ENCODE measurements around the gene AGAP1.

AGAP1 gene

DNA sequence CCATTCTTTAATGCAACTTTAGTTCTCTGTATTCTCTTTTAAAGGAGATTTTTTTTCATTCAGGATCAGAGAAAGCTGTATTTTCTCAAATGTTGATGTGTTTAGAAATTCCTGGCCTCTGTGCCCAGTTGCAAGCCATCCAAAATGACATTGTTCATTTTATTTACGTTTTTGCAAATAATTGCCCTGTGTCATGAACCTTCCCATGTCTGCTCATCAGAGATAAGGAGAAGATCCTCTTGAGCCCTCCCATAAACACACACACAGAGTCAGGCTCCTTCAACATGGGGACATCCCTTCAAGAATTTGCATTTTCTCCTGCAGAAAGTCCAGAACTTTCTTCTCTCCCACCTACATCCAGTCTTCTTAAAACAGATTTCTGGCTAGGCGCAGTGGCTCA, 415.5 kb downstream of the AGAP1 start:
- Histone ChIP-seq H3K9ac (ENCODE audit: low read depth in 1 of 2, low read length in 2 of 2) (no peak overlapping the region), H3K4me1 (ENCODE audit: control insufficient read depth in 1 of 2, insufficient read depth in 2 of 2, low read length in 2 of 2) (no peaks in the 10 kb centered on the region), H3K4me3 (ENCODE audit: low read depth in 1 of 2, low read length in 2 of 2) (no peak overlapping the region)

DNA sequence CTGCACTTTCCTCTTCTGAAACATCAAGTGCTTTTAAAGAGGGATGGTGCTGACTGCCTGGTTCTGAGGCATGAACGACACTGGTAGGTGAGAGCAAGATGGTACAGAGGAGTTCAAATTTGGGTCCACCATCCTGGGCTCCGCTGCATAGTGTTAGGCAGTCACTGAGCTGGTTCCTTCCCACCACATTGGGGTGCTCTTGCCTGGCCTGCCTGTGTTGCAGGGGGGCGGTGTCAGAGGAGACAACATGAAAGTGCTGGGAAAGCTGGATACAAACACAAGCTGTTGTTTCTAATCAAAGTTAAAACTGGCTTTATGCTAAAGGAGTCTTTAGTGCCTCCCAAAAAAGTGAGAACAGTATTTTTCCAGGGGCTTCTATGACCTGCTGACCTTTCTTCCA, 416.2 kb downstream of the AGAP1 start:
- Histone ChIP-seq H3K4me3 (ENCODE audit: low read depth in 1 of 2, low read length in 2 of 2) (no peak overlapping the region), H3K4me1 (ENCODE audit: control insufficient read depth in 1 of 2, insufficient read depth in 2 of 2, low read length in 2 of 2) (no peaks in the 10 kb centered on the region), H3K36me3 (ENCODE audit: control insufficient read depth in 1 of 2, insufficient read depth in 2 of 2, low read length in 2 of 2) (peaks cover 3 to 23% of the 10 kb centered on the region in 2 donors), H3K9me3 (ENCODE audit: control insufficient read depth in 1 of 2, low read length in 2 of 2) (no peaks in the 10 kb centered on the region), H3K27ac (ENCODE audit: low read depth, low read length) (no peak overlapping the region), H3K9ac (ENCODE audit: low read depth in 1 of 2, low read length in 2 of 2) (no peak overlapping the region), H3K27me3 (ENCODE audit: control insufficient read depth in 1 of 2, insufficient read depth in 2 of 2, low read length in 2 of 2) (no peaks in the 10 kb centered on the region)

More for the DNA sequence above, 415.5 kb downstream of the AGAP1 start:
- Histone ChIP-seq H3K9me3 (ENCODE audit: control insufficient read depth in 1 of 2, low read length in 2 of 2) (no peaks in the 10 kb centered on the region), H3K36me3 (ENCODE audit: control insufficient read depth in 1 of 2, insufficient read depth in 2 of 2, low read length in 2 of 2) (peaks cover 3 to 16% of the 10 kb centered on the region in 2 donors), H3K27ac (ENCODE audit: low read depth, low read length) (no peak overlapping the region), H3K27me3 (ENCODE audit: control insufficient read depth in 1 of 2, insufficient read depth in 2 of 2, low read length in 2 of 2) (no peaks in the 10 kb centered on the region)

DNA sequence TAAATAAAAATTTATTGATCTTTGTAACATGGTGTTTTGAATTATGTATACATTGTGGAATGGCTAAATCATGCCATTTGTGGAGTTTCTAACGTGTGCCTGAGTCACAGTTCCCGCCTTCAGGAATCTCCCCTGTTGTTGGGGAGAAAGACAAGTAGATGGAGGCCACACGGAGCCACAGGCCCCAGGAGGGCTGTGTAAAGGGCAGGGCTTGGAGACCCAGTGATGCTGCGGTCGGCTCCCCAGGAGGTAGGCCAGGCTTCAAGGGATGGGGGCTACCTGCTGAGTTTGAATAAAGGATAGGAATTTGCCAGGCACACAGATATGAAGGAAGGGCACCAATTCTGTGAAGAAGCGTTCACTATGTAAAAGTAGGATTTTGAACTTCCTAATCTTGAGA, 417.3 kb downstream of the AGAP1 start:
- no peaks in the 10 kb centered on the region for H3K27me3 ChIP-seq (ENCODE audit: control insufficient read depth in 1 of 2, insufficient read depth in 2 of 2, low read length in 2 of 2)
- no peaks in the 10 kb centered on the region for H3K9me3 ChIP-seq (ENCODE audit: control insufficient read depth in 1 of 2, low read length in 2 of 2)
- no peak overlapping the region for H3K4me3 ChIP-seq (ENCODE audit: low read depth in 1 of 2, low read length in 2 of 2)
- peaks cover 3 to 24% of the 10 kb centered on the region in 2 donors for H3K36me3 ChIP-seq (ENCODE audit: control insufficient read depth in 1 of 2, insufficient read depth in 2 of 2, low read length in 2 of 2)
- no peak overlapping the region for H3K9ac ChIP-seq (ENCODE audit: low read depth in 1 of 2, low read length in 2 of 2)
- no peaks in the 10 kb centered on the region for H3K4me1 ChIP-seq (ENCODE audit: control insufficient read depth in 1 of 2, insufficient read depth in 2 of 2, low read length in 2 of 2)
- H3K27ac ChIP-seq (ENCODE audit: low read depth, low read length), result no peak overlapping the region

DNA sequence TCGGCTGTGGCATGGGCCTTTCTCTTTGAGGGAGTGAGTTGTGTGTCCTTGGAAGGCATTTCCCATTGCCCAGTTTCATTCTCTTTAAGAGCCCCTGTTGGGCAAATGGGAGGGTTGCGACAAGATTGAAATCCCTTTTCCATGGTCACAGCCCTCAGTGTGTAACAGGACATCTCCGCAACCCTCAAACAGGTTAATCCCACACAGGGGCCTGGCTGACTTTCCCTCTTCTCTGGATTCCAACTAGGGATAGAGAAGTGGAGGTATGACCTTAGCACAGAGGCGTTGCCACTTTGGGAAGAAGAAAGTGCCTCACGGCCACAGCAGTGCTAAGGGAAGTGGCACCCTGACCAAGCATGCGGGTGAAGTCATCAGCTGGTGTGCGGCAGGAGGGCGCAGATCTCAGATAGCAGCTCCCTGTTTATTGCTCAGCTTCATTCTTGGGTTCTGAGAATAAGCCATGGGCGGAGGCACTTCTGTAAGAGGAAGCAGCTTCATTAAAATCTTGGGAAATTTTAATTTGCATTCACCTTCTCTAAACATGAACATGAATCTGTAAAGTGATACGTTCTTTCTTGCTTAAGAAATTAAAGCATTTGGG, 417.9 kb downstream of the AGAP1 start:
- Histone ChIP-seq H3K4me1 (ENCODE audit: control insufficient read depth in 1 of 2, insufficient read depth in 2 of 2, low read length in 2 of 2) (no peaks in the 10 kb centered on the region), H3K9me3 (ENCODE audit: control insufficient read depth in 1 of 2, low read length in 2 of 2) (no peaks in the 10 kb centered on the region), H3K27me3 (ENCODE audit: control insufficient read depth in 1 of 2, insufficient read depth in 2 of 2, low read length in 2 of 2) (no peaks in the 10 kb centered on the region), H3K27ac (ENCODE audit: low read depth, low read length) (no peak overlapping the region), H3K36me3 (ENCODE audit: control insufficient read depth in 1 of 2, insufficient read depth in 2 of 2, low read length in 2 of 2) (peaks cover 3 to 20% of the 10 kb centered on the region in 2 donors), H3K9ac (ENCODE audit: low read depth in 1 of 2, low read length in 2 of 2) (no peak overlapping the region), H3K4me3 (ENCODE audit: low read depth in 1 of 2, low read length in 2 of 2) (no peak overlapping the region)

DNA sequence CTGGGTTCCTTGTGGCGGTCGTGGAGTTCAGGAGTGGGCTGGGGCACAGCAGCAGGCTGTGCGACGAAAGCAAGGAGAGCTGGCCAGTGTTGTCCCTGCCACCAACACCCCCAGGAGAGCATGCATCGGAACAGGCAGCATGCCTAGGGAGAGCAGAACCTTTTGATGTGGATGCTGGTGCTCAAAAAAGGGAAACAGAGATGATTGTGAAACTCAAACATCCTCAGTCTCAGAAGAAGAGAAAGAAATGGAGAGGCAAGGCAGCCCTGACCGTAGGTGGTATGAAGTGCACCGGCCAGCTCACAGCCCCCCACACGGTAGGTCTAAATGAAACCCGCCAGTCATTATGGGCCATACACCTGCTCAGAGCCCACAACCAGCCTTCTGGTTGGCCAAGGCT, 420.9 kb downstream of the AGAP1 start:
- Histone ChIP-seq H3K36me3 (ENCODE audit: control insufficient read depth in 1 of 2, insufficient read depth in 2 of 2, low read length in 2 of 2) (peaks cover 3 to 14% of the 10 kb centered on the region in 2 donors), H3K4me3 (ENCODE audit: low read depth in 1 of 2, low read length in 2 of 2) (no peak overlapping the region), H3K9ac (ENCODE audit: low read depth in 1 of 2, low read length in 2 of 2) (no peak overlapping the region), H3K4me1 (ENCODE audit: control insufficient read depth in 1 of 2, insufficient read depth in 2 of 2, low read length in 2 of 2) (no peaks in the 10 kb centered on the region), H3K27ac (ENCODE audit: low read depth, low read length) (no peak overlapping the region), H3K27me3 (ENCODE audit: control insufficient read depth in 1 of 2, insufficient read depth in 2 of 2, low read length in 2 of 2) (no peaks in the 10 kb centered on the region), H3K9me3 (ENCODE audit: control insufficient read depth in 1 of 2, low read length in 2 of 2) (no peaks in the 10 kb centered on the region)

DNA sequence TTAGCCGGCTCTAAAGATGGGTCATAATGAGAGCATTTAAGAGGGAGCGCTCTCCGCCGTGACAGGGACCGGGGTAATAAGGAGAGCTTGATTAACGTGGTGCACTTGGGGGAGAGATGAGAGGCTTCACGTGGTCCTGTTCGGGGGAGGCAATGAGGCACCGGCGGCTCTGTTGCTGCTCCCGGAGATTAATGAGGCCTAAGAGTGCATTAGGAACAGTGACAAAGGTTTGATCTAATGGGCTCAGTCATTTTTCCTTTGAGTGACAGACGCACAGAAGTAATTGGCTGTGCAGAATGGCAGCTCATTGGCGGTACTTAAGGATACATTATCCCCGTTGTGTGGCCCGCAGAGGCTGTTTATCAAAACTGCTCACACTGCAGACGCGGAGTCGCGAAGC, 423.7 kb downstream of the AGAP1 start:
- Histone ChIP-seq H3K27me3 (ENCODE audit: control insufficient read depth in 1 of 2, insufficient read depth in 2 of 2, low read length in 2 of 2) (no peaks in the 10 kb centered on the region), H3K4me3 (ENCODE audit: low read depth in 1 of 2, low read length in 2 of 2) (no peak overlapping the region), H3K36me3 (ENCODE audit: control insufficient read depth in 1 of 2, insufficient read depth in 2 of 2, low read length in 2 of 2) (peaks cover 0 to 16% of the 10 kb centered on the region in 2 donors), H3K27ac (ENCODE audit: low read depth, low read length) (no peak overlapping the region), H3K4me1 (ENCODE audit: control insufficient read depth in 1 of 2, insufficient read depth in 2 of 2, low read length in 2 of 2) (no peaks in the 10 kb centered on the region), H3K9ac (ENCODE audit: low read depth in 1 of 2, low read length in 2 of 2) (no peak overlapping the region), H3K9me3 (ENCODE audit: control insufficient read depth in 1 of 2, low read length in 2 of 2) (no peaks in the 10 kb centered on the region)

DNA sequence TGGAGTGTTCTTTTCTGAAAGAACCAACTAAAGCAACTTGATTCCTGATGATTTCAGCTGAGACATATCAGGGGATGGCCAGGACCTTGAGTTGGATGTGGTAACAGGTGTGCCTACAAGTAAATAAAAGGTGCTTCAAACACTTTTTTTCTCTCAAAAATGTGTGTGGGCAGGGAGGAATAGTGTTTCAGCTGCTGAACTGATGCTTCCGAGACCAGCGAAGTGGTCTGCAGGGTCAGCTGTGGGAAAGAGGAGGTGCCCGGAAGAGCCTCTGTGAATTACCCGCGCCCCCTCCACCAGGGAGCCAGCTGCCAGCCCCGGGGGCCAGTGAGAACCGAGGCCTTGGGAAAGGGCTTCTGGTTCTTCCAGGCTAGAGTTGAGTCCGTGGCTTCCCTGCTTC, 425.0 kb downstream of the AGAP1 start:
- Histone ChIP-seq H3K9ac (ENCODE audit: low read depth in 1 of 2, low read length in 2 of 2) (no peak overlapping the region), H3K9me3 (ENCODE audit: control insufficient read depth in 1 of 2, low read length in 2 of 2) (no peaks in the 10 kb centered on the region), H3K36me3 (ENCODE audit: control insufficient read depth in 1 of 2, insufficient read depth in 2 of 2, low read length in 2 of 2) (peaks cover 0 to 16% of the 10 kb centered on the region in 2 donors), H3K4me3 (ENCODE audit: low read depth in 1 of 2, low read length in 2 of 2) (no peak overlapping the region), H3K27ac (ENCODE audit: low read depth, low read length) (no peak overlapping the region), H3K4me1 (ENCODE audit: control insufficient read depth in 1 of 2, insufficient read depth in 2 of 2, low read length in 2 of 2) (no peaks in the 10 kb centered on the region), H3K27me3 (ENCODE audit: control insufficient read depth in 1 of 2, insufficient read depth in 2 of 2, low read length in 2 of 2) (no peaks in the 10 kb centered on the region)

DNA sequence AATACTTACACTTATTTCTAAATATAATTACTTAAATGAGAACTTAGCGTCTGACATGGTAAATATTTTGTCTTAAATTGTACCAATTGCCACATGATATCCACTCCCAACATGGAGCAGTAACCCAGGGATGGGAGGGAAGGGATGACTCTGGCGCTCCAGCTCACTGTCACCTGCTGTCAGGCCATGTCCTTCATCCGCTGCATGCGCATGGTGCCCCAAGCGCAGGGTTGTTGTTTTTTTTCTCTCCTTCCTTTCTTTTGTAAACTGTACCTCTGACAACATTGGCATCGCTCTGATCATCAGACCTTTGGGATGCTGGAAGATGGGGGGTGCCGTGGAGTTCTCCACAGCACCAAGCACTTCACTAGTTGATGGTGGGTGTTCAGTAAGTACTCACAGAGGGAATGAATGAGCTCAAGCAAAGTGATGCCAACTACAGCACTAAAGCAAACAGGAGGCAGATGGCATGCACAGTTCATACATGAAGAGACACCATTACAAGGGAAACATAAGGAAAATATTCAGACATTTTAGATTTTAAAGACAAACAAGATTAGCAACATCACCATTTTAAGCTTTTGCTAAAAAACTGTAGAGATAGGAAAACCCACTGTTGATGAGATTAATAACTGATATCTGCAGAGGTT, 426.5 kb downstream of the AGAP1 start:
- Histone ChIP-seq H3K9ac (ENCODE audit: low read depth in 1 of 2, low read length in 2 of 2) (no peak overlapping the region), H3K36me3 (ENCODE audit: control insufficient read depth in 1 of 2, insufficient read depth in 2 of 2, low read length in 2 of 2) (peaks cover 0 to 3% of the 10 kb centered on the region in 2 donors)

DNA sequence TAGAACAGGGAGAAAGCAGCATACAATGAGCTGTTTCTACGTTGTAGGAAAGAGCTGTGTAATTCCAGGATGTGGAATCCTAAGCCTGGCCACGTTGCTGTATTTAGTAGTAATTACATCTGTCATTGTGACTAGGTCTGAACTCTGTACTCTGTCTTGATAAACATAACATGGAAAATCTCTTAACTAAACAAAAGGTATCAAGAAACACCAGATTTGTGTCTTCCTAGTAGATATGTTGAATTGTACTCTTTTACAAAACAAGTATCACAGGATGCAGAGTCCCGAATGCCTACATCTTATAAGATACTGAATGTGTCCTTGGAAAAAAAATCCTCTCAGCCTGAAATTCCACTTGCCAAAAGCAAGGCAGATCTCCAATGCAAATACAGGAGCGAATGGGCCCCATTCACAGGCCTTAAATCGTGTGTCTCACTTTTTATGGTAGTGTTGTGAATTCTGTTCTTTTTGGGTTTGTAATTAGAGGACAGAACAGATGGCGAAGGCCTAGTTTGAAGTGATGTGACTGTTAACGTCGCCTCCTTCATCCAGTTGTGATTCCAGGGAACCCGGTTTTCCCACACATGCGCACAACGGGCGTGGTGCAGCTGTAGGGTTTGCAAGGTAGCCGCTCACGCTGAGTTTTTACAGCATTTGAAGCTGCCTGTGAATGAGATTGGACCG, 427.8 kb downstream of the AGAP1 start:
- H3K4me3 ChIP-seq (ENCODE audit: low read depth in 1 of 2, low read length in 2 of 2), result no peak overlapping the region
- H3K4me1 ChIP-seq (ENCODE audit: control insufficient read depth in 1 of 2, insufficient read depth in 2 of 2, low read length in 2 of 2), result no peaks in the 10 kb centered on the region
- no peak overlapping the region for H3K27ac ChIP-seq (ENCODE audit: low read depth, low read length)
- no peak overlapping the region for H3K9ac ChIP-seq (ENCODE audit: low read depth in 1 of 2, low read length in 2 of 2)
- no peaks in the 10 kb centered on the region for H3K9me3 ChIP-seq (ENCODE audit: control insufficient read depth in 1 of 2, low read length in 2 of 2)
- peaks cover 0 to 3% of the 10 kb centered on the region in 2 donors for H3K36me3 ChIP-seq (ENCODE audit: control insufficient read depth in 1 of 2, insufficient read depth in 2 of 2, low read length in 2 of 2)
- H3K27me3 ChIP-seq (ENCODE audit: control insufficient read depth in 1 of 2, insufficient read depth in 2 of 2, low read length in 2 of 2), result no peaks in the 10 kb centered on the region

More for the DNA sequence above, 426.5 kb downstream of the AGAP1 start:
- no peaks in the 10 kb centered on the region for H3K9me3 ChIP-seq (ENCODE audit: control insufficient read depth in 1 of 2, low read length in 2 of 2)
- no peaks in the 10 kb centered on the region for H3K4me1 ChIP-seq (ENCODE audit: control insufficient read depth in 1 of 2, insufficient read depth in 2 of 2, low read length in 2 of 2)
- no peaks in the 10 kb centered on the region for H3K27me3 ChIP-seq (ENCODE audit: control insufficient read depth in 1 of 2, insufficient read depth in 2 of 2, low read length in 2 of 2)
- no peak overlapping the region for H3K27ac ChIP-seq (ENCODE audit: low read depth, low read length)
- no peak overlapping the region for H3K4me3 ChIP-seq (ENCODE audit: low read depth in 1 of 2, low read length in 2 of 2)

DNA sequence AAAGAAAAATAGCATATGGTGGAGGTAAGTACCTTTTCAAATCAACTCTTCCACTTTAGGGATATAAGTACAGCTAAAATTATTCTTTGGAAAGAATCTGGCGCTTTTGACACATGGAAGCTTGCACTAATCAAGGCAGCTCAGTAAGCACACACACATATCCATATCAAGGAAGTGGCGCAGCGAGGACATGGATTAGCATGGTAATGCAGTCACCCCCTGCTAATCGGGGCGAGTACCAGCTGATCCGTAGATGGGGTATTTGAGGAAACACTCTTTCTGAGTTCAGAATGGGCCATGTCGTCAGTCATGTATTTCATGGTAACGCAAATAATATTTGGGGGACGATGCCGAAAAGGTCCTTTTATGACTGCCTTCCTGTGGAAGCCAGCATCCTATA, 429.0 kb downstream of the AGAP1 start:
- Histone ChIP-seq H3K4me3 (ENCODE audit: low read depth in 1 of 2, low read length in 2 of 2) (no peak overlapping the region), H3K4me1 (ENCODE audit: control insufficient read depth in 1 of 2, insufficient read depth in 2 of 2, low read length in 2 of 2) (no peaks in the 10 kb centered on the region), H3K27me3 (ENCODE audit: control insufficient read depth in 1 of 2, insufficient read depth in 2 of 2, low read length in 2 of 2) (no peaks in the 10 kb centered on the region), H3K27ac (ENCODE audit: low read depth, low read length) (no peak overlapping the region), H3K9ac (ENCODE audit: low read depth in 1 of 2, low read length in 2 of 2) (no peak overlapping the region), H3K36me3 (ENCODE audit: control insufficient read depth in 1 of 2, insufficient read depth in 2 of 2, low read length in 2 of 2) (peaks cover 3% of the 10 kb centered on the region in 2 donors), H3K9me3 (ENCODE audit: control insufficient read depth in 1 of 2, low read length in 2 of 2) (no peaks in the 10 kb centered on the region)

All from duodenal mucosa (tissue), 2 donors.